ENCODE measurements around the gene HSDL1. TPM values are rescaled to one million over a fixed set of nuclear protein-coding genes. Genes with fewer than 3 reads are reported as not detected.

HSDL1 gene
- total and polyA plus RNA-seq, 4 donors: 3.0 to 9.6 (median 5.3) TPM

DNA sequence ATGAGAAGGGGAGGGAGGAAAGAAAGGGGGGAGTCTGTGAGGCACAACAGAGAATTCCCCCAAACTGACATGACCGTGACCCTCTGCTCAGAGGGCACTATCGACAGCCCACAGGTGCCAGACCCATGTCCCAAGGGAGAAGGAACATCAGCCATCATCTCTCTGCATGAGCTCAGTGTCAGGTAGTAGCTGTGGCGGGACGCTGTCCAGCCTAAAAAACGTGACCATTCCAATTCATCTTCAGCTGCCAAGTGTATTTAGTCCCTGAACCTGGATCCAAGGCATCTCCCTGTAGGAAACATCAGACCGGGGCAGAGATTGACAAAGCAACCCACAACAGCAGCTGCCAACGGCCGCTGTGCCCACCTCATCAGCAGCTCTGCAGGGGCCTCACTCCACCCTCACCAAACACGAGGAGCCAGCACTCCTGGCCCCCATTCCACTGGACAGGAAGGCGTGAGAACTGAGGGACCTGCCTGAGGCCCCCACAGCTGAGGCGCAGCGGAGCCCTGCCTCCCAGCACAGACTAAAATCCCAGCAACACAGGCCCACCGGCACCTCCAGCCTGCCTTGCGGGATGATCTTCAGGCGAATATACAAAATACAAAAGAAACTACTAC lies 33.3 kb upstream of the HSDL1 start:
- DNase-seq (ENCODE audit: low spot score): no peak
- TF ChIP-seq FOXA2 (IDR thresholded peaks at IDR 0.05) (no peak), RAD21 (IDR thresholded peaks at IDR 0.05) (no peak), SP1 (IDR thresholded peaks at IDR 0.05) (no peak), EGR1 (IDR thresholded peaks at IDR 0.05; ENCODE audit: low read depth in 2 of 2) (no peak), HNF4A (conservative IDR thresholded peaks at IDR 0.05) (no peak), RXRA (IDR thresholded peaks at IDR 0.05) (no peak), GABPA (IDR thresholded peaks at IDR 0.05 in 1 of 2, conservative IDR thresholded peaks at IDR 0.05 in 1 of 2) (no peak), FOXA1 (IDR thresholded peaks at IDR 0.05) (no peak), NR2F2 (IDR thresholded peaks at IDR 0.05) (no peak)
- TF ChIP-seq, protein P1, sequence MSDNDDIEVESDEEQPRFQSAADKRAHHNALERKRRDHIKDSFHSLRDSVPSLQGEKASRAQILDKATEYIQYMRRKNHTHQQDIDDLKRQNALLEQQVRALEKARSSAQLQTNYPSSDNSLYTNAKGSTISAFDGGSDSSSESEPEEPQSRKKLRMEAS (IDR thresholded peaks at IDR 0.05): no peak
- Histone ChIP-seq H3K4me1 (ENCODE audit: control insufficient read depth in 4 of 4, insufficient read depth in 4 of 4, low read length in 3 of 4) (peaks cover 0 to 21% (median 13%) of the 10 kb centered on the region in 4 donors), H3K27me3 (ENCODE audit: control insufficient read depth in 4 of 4, insufficient read depth in 4 of 4, low read length in 3 of 4) (no peaks in the 10 kb centered on the region), H3K36me3 (ENCODE audit: control insufficient read depth in 4 of 4, insufficient read depth in 3 of 4, low read depth in 1 of 4, low read length in 3 of 4) (peaks cover 9 to 48% (median 14%) of the 10 kb centered on the region in 4 donors), H3K9me3 (ENCODE audit: control insufficient read depth in 4 of 4, low read length in 3 of 4) (no peaks in the 10 kb centered on the region), H3K9ac (ENCODE audit: low read depth in 1 of 2, low read length in 2 of 2) (no peak overlapping the region), H3K27ac (ENCODE audit: low read depth in 1 of 2, low read length in 2 of 2) (no peak overlapping the region), H3K4me3 (ENCODE audit: low read depth in 1 of 3, low read length in 3 of 3) (no peak overlapping the region)
- WGBS: 92% methylated on average over 15 of the region's 15 CpGs

DNA sequence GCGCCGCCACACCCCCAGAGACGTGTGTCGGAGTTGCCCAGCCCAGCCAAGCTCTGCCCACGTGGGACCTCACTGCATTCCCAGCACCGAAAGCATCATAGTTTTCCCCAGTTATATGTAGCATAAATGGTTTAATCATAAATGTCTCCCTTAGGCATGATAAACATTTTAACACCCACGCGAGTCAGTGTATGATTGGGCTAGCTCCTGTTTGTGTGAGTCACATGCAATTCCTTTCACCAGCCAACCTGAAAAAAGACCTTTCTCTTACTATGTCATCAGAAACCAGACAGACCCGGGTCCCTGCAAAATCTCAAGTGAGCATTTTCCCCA lies 32.7 kb upstream of the HSDL1 start:
- Histone ChIP-seq H3K36me3 (ENCODE audit: control insufficient read depth in 4 of 4, insufficient read depth in 3 of 4, low read depth in 1 of 4, low read length in 3 of 4) (peaks cover 4 to 43% (median 13%) of the 10 kb centered on the region in 4 donors), H3K27ac (ENCODE audit: low read depth in 1 of 2, low read length in 2 of 2) (peak overlapping the region; percentile 59 to 64), H3K27me3 (ENCODE audit: control insufficient read depth in 4 of 4, insufficient read depth in 4 of 4, low read length in 3 of 4) (no peaks in the 10 kb centered on the region), H3K4me1 (ENCODE audit: control insufficient read depth in 4 of 4, insufficient read depth in 4 of 4, low read length in 3 of 4) (peaks cover 0 to 21% (median 13%) of the 10 kb centered on the region in 4 donors), H3K9ac (ENCODE audit: low read depth in 1 of 2, low read length in 2 of 2) (no peak overlapping the region), H3K9me3 (ENCODE audit: control insufficient read depth in 4 of 4, low read length in 3 of 4) (no peaks in the 10 kb centered on the region), H3K4me3 (ENCODE audit: low read depth in 1 of 3, low read length in 3 of 3) (no peak overlapping the region)
- TF ChIP-seq, protein P2, sequence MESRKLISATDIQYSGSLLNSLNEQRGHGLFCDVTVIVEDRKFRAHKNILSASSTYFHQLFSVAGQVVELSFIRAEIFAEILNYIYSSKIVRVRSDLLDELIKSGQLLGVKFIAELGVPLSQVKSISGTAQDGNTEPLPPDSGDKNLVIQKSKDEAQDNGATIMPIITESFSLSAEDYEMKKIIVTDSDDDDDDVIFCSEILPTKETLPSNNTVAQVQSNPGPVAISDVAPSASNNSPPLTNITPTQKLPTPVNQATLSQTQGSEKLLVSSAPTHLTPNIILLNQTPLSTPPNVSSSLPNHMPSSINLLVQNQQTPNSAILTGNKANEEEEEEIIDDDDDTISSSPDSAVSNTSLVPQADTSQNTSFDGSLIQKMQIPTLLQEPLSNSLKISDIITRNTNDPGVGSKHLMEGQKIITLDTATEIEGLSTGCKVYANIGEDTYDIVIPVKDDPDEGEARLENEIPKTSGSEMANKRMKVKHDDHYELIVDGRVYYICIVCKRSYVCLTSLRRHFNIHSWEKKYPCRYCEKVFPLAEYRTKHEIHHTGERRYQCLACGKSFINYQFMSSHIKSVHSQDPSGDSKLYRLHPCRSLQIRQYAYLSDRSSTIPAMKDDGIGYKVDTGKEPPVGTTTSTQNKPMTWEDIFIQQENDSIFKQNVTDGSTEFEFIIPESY (IDR thresholded peaks at IDR 0.05): no peak
- TF ChIP-seq GABPA (IDR thresholded peaks at IDR 0.05 in 1 of 2, conservative IDR thresholded peaks at IDR 0.05 in 1 of 2) (no peak), SP1 (IDR thresholded peaks at IDR 0.05) (no peak), JUND (IDR thresholded peaks at IDR 0.05) (no peak), HNF4G (IDR thresholded peaks at IDR 0.05) (no peak), EGR1 (IDR thresholded peaks at IDR 0.05; ENCODE audit: low read depth in 2 of 2) (no peak), TAF1 (conservative IDR thresholded peaks at IDR 0.05) (no peak), NR2F2 (IDR thresholded peaks at IDR 0.05) (no peak), HNF4A (conservative IDR thresholded peaks at IDR 0.05) (no peak), RXRA (IDR thresholded peaks at IDR 0.05) (no peak), FOXA1 (IDR thresholded peaks at IDR 0.05) (no peak), YY1 (IDR thresholded peaks at IDR 0.05) (no peak), FOXA2 (IDR thresholded peaks at IDR 0.05) (no peak), RAD21 (IDR thresholded peaks at IDR 0.05) (no peak)
- TF ChIP-seq, protein P1 (IDR thresholded peaks at IDR 0.05): no peak
- TF ChIP-seq, protein P3, sequence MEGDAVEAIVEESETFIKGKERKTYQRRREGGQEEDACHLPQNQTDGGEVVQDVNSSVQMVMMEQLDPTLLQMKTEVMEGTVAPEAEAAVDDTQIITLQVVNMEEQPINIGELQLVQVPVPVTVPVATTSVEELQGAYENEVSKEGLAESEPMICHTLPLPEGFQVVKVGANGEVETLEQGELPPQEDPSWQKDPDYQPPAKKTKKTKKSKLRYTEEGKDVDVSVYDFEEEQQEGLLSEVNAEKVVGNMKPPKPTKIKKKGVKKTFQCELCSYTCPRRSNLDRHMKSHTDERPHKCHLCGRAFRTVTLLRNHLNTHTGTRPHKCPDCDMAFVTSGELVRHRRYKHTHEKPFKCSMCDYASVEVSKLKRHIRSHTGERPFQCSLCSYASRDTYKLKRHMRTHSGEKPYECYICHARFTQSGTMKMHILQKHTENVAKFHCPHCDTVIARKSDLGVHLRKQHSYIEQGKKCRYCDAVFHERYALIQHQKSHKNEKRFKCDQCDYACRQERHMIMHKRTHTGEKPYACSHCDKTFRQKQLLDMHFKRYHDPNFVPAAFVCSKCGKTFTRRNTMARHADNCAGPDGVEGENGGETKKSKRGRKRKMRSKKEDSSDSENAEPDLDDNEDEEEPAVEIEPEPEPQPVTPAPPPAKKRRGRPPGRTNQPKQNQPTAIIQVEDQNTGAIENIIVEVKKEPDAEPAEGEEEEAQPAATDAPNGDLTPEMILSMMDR (IDR thresholded peaks at IDR 0.05; ENCODE audit: low read depth, low read length, missing input control): no peak
- TF ChIP-seq, protein P4, sequence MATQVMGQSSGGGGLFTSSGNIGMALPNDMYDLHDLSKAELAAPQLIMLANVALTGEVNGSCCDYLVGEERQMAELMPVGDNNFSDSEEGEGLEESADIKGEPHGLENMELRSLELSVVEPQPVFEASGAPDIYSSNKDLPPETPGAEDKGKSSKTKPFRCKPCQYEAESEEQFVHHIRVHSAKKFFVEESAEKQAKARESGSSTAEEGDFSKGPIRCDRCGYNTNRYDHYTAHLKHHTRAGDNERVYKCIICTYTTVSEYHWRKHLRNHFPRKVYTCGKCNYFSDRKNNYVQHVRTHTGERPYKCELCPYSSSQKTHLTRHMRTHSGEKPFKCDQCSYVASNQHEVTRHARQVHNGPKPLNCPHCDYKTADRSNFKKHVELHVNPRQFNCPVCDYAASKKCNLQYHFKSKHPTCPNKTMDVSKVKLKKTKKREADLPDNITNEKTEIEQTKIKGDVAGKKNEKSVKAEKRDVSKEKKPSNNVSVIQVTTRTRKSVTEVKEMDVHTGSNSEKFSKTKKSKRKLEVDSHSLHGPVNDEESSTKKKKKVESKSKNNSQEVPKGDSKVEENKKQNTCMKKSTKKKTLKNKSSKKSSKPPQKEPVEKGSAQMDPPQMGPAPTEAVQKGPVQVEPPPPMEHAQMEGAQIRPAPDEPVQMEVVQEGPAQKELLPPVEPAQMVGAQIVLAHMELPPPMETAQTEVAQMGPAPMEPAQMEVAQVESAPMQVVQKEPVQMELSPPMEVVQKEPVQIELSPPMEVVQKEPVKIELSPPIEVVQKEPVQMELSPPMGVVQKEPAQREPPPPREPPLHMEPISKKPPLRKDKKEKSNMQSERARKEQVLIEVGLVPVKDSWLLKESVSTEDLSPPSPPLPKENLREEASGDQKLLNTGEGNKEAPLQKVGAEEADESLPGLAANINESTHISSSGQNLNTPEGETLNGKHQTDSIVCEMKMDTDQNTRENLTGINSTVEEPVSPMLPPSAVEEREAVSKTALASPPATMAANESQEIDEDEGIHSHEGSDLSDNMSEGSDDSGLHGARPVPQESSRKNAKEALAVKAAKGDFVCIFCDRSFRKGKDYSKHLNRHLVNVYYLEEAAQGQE (IDR thresholded peaks at IDR 0.05): no peak
- TF ChIP-seq, protein P5, sequence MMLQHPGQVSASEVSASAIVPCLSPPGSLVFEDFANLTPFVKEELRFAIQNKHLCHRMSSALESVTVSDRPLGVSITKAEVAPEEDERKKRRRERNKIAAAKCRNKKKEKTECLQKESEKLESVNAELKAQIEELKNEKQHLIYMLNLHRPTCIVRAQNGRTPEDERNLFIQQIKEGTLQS (IDR thresholded peaks at IDR 0.05): no peak
- 73% methylated on average over 9 of the region's 9 CpGs for WGBS
- DNase-seq (ENCODE audit: low spot score): no peak
